GM12864 (cell line): Measurements from ENCODE around the gene FARP1.

Experiments
- DNase-seq: peaks from one replicate; pipeline ENCODE4 v3.0.0-alpha.2; 2011; ENCODE audit warnings: low read depth
- H3K4me3 ChIP-seq: 2 replicates; pipeline ENCODE4 v1.5.1; 2011; ENCODE audit warnings: mild to moderate bottlenecking, low read depth, low read length, control low read depth
- TF ChIP-seq, protein P1 (sequence below): IDR thresholded peaks from 2 replicates; pipeline ENCODE4 v1.5.1; 2011; ENCODE audit warnings: low read depth, mild to moderate bottlenecking, moderate library complexity, low read length, control low read depth, inconsistent platforms; ENCODE audit errors: missing control alignments

The FARP1 gene

DNA sequence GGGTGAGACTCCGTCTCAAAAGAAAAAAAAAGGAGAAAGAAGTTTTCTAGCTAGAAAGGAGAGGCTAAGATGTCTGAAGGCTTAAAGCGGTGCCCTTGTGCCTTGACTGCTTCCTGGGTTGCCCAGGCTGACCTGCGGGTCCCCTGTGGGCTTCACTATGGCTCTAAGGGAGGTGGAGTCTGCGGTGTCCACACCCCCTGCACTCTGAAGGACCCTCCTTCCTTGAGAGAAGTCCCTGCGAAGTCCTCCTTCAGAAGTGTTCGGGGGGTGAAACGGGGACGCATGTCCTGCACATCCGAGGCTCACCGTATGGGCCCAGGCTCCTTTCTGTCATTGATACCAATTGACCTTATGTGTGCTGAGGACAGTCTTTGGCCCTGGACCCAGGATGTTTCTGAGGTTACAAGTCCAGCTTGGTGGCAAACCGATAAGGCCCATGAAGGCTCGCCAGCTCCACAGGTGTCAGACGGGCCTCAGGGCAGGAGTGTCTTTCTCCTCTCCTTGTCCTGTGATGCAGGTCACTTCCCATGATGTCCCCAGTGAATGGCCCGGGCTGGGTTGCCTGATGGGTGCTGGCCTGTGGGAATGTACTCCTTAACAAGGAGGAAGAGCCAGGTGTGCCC, 45.8 kb downstream of the FARP1 start:
- TF ChIP-seq, protein P1, sequence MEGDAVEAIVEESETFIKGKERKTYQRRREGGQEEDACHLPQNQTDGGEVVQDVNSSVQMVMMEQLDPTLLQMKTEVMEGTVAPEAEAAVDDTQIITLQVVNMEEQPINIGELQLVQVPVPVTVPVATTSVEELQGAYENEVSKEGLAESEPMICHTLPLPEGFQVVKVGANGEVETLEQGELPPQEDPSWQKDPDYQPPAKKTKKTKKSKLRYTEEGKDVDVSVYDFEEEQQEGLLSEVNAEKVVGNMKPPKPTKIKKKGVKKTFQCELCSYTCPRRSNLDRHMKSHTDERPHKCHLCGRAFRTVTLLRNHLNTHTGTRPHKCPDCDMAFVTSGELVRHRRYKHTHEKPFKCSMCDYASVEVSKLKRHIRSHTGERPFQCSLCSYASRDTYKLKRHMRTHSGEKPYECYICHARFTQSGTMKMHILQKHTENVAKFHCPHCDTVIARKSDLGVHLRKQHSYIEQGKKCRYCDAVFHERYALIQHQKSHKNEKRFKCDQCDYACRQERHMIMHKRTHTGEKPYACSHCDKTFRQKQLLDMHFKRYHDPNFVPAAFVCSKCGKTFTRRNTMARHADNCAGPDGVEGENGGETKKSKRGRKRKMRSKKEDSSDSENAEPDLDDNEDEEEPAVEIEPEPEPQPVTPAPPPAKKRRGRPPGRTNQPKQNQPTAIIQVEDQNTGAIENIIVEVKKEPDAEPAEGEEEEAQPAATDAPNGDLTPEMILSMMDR: no peak
- H3K4me3 ChIP-seq: no peak overlapping the region
- DNase-seq: no peak

DNA sequence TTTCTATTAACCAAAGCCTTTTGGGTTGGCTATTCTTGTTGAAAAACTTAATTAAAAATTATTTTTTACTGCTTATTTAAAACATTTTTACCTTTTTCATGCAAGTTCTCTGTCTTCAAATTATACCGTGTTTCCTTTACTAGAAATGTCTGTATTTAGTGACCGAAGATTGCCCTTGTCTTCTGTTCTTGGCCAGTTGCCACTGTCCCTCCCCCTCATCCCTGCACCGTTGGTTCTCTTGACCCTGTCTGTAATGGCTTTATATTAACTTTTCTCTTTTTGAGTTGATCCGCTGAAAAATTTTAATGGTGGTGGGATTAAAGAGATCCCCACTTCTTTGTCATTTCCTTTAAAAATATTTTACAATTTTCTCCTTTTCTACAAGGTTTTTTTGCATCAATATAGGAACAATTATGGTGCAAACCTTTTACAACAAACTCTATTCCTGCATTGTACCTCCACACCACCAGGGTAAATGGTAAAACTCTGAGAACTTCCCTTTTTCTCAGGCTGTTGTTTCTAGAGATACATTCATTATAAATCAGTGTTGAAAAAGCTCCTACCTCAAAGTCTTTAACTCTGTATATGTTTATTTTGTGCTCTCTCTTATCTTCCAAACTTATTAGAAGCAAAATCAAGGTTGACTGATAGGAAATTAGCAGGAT, 47.1 kb downstream of the FARP1 start:
- DNase-seq: no peak
- H3K4me3 ChIP-seq: no peak overlapping the region
- TF ChIP-seq, protein P1: no peak

- TF ChIP-seq, protein P1: no peak
- no peak for DNase-seq
- no peak overlapping the region for H3K4me3 ChIP-seq
Measured at GRCh38 chr13:98190889-98191444, 48.1 kb downstream of the FARP1 start.

DNA sequence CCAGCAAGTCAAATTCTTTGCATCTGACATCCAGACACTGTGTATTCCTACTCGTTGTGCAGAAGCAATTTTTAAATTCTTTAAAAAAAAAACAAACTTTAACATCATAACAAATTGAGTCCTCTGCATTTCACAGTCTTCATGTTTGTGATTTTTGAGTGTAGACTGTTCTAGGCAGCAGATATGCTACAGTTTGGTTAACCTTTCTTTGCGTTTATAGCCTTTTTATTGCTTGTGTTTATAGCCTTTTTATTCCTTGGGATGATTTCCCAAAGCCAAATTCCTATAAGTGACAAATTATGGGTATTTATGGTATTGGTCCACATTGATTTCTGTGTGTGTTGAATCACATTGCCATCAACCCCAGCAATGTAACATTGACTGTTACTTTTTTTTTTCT, 49.1 kb downstream of the FARP1 start:
- no peak for DNase-seq
- H3K4me3 ChIP-seq: no peak overlapping the region
- TF ChIP-seq, protein P1: no peak

DNA sequence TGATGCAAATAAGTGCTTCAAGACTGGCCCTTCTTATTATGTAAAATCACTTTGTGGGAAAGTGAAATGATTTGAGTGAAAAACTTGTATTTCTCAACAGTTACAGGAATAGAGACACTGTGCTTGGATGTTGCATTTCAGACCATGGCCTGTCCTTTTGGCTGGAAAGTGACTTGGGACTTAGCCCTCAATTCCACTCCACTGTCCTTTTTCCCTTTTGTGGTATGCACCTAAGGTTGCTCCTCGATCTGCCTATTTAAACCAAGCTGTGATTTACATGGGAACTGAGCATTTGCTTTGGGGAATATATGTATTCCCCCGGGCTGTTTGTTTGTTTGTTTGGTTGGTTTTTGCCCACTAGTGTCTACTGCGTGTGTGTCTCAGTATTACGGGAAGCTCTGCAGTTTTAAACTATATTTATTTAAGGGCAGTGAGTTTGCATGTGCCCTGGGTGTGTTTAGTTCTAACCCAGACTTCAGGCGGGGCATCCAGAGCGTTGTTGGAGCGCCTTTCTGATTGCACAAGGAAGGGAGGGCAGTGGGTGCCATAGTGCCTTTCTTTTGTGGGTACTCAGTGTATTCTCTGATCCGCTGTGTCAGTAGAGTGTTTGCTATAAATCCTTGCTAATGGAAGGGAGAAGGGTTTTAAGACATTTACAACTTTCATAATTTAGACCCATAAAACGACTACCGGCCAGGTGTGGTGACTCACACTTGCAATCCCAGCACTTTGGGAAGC, 52.3 kb downstream of the FARP1 start:
- DNase-seq: no peak
- no peak overlapping the region for H3K4me3 ChIP-seq
- TF ChIP-seq, protein P1: no peak

GRCh38 chr13:98198683-98199082, 55.8 kb downstream of the FARP1 start:
- no peak overlapping the region for H3K4me3 ChIP-seq
- no peak for DNase-seq
- TF ChIP-seq, protein P1: no peak
